ENCODE data around the gene NR3C2.

NR3C2 gene

GRCh38 chr4:148255344-148255720, 186.9 kb downstream of the NR3C2 start:
- DNase-seq: no peak

- no peak for DNase-seq
Observed at GRCh38 chr4:148254621-148255343, 187.4 kb downstream of the NR3C2 start.

- no peak for DNase-seq
Observed at GRCh38 chr4:148253768-148254167, 188.4 kb downstream of the NR3C2 start.

GRCh38 chr4:148248824-148249223, 193.4 kb downstream of the NR3C2 start:
- DNase-seq: no peak

GRCh38 chr4:148245015-148245414, 197.2 kb downstream of the NR3C2 start:
- no peak for DNase-seq

- DNase-seq: no peak
Observed at GRCh38 chr4:148243837-148244236, 198.4 kb downstream of the NR3C2 start.

GRCh38 chr4:148240241-148240640, 202.0 kb downstream of the NR3C2 start:
- DNase-seq: no peak

- no peak for DNase-seq
Observed at GRCh38 chr4:148239494-148239985, 202.7 kb downstream of the NR3C2 start.

GRCh38 chr4:148238811-148239493, 203.3 kb downstream of the NR3C2 start:
- no peak for DNase-seq

GRCh38 chr4:148238086-148238485, 204.1 kb downstream of the NR3C2 start:
- DNase-seq: no peak

- no peak for DNase-seq
Observed at GRCh38 chr4:148235809-148236208, 206.4 kb downstream of the NR3C2 start.

GRCh38 chr4:148229798-148230197, 212.4 kb downstream of the NR3C2 start:
- DNase-seq: no peak

GRCh38 chr4:148229028-148229427, 213.2 kb downstream of the NR3C2 start:
- DNase-seq: no peak

- no peak for DNase-seq
Observed at GRCh38 chr4:148227147-148227546, 215.1 kb downstream of the NR3C2 start.

- no peak for DNase-seq
Observed at GRCh38 chr4:148226341-148226740, 215.9 kb downstream of the NR3C2 start.

GRCh38 chr4:148225639-148226038, 216.6 kb downstream of the NR3C2 start:
- no peak for DNase-seq

GRCh38 chr4:148224476-148224875, 217.7 kb downstream of the NR3C2 start:
- DNase-seq: no peak

- DNase-seq: no peak
Observed at GRCh38 chr4:148222991-148223660, 219.1 kb downstream of the NR3C2 start.

- DNase-seq: peak; percentile 2
Observed at GRCh38 chr4:148216866-148217814, 225.1 kb downstream of the NR3C2 start.

GRCh38 chr4:148216321-148216720, 225.9 kb downstream of the NR3C2 start:
- DNase-seq: no peak

GRCh38 chr4:148215202-148215601, 227.0 kb downstream of the NR3C2 start:
- peak; percentile 23 for DNase-seq

- DNase-seq: no peak
Observed at GRCh38 chr4:148214529-148215166, 227.6 kb downstream of the NR3C2 start.

Measured in DMS53 (cell line).